ENCODE results near the gene CCDC60.

CCDC60 gene

DNA sequence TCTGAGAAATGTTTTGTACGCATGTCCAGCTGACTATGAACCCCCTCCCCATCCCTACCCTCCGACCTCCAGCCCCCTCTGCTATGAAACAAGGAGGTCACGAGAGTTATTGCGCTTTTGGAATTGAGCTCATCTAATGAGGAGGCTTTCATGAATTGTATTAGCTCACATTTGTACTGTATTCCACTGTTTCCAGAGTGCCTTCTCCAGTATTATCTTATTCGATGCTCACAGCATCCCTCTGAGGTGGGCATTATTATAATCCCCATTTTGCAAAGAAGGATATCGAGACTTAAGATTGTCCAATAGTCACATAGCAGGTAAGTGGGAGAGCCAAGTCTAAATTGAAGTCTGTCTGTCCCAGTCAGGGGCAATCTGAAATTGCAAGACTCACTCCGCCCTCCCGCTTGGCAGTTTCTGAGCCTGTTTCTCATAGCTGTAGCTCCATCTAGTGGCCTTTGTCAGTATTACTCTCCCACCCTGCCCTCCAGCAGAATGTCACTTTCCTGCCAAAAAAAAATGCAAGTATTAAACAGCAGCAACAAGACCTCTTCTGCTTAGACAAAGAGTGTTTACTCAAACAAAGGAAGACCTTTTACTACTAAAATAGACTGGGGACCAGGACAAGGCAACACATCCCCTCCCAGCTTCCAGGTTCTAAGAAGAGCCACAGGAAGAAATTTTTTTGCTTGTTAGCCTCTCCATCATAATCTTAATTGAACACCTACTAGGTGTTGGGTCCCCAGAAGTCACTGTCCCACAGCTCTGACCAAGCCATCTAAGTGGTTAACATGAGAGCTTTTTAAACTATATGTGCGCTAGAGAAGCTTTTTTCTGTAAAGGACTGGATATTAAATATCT lies 210.5 kb downstream of the CCDC60 start:
- no peaks in the 10 kb centered on the region for H3K36me3 ChIP-seq (replicated peaks; ENCODE audit: low read depth, low read length)
- no peaks in the 10 kb centered on the region; the same call in 1 of the 2 replicates for H3K27me3 ChIP-seq (ENCODE audit: low read depth, low read length)
- H3K4me3 ChIP-seq (ENCODE audit: low read length) = no peak overlapping the region
- no peak overlapping the region for H3K4me2 ChIP-seq (ENCODE audit: low read length)
- no peak overlapping the region for H2AFZ ChIP-seq (ENCODE audit: low read depth, low read length)
- no peaks in the 10 kb centered on the region for H3K9me3 ChIP-seq (ENCODE audit: insufficient read depth, low read length)
- H3K4me1 ChIP-seq (ENCODE audit: low read length) = no peaks in the 10 kb centered on the region
- H3K79me2 ChIP-seq (ENCODE audit: low read length) = no peaks in the 10 kb centered on the region
- no peak overlapping the region for H3K27ac ChIP-seq (ENCODE audit: low read length)
- H4K20me1 ChIP-seq (ENCODE audit: insufficient read depth, low read length) = no peaks in the 10 kb centered on the region
- no peak for TF ChIP-seq EZH2phosphoT487 (IDR thresholded peaks at IDR 0.05; ENCODE audit: low read depth)
- TF ChIP-seq, protein P1, sequence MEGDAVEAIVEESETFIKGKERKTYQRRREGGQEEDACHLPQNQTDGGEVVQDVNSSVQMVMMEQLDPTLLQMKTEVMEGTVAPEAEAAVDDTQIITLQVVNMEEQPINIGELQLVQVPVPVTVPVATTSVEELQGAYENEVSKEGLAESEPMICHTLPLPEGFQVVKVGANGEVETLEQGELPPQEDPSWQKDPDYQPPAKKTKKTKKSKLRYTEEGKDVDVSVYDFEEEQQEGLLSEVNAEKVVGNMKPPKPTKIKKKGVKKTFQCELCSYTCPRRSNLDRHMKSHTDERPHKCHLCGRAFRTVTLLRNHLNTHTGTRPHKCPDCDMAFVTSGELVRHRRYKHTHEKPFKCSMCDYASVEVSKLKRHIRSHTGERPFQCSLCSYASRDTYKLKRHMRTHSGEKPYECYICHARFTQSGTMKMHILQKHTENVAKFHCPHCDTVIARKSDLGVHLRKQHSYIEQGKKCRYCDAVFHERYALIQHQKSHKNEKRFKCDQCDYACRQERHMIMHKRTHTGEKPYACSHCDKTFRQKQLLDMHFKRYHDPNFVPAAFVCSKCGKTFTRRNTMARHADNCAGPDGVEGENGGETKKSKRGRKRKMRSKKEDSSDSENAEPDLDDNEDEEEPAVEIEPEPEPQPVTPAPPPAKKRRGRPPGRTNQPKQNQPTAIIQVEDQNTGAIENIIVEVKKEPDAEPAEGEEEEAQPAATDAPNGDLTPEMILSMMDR (IDR thresholded peaks at IDR 0.05; ENCODE audit: low read depth, low read length) = peak; percentile 80
- no peak overlapping the region for H3K9ac ChIP-seq (ENCODE audit: low read length)

- no peak overlapping the region for H3K4me2 ChIP-seq (ENCODE audit: low read length)
- no peaks in the 10 kb centered on the region for H3K9me3 ChIP-seq (ENCODE audit: insufficient read depth, low read length)
- TF ChIP-seq, protein P1 (IDR thresholded peaks at IDR 0.05; ENCODE audit: low read depth, low read length) = no peak
- TF ChIP-seq EZH2phosphoT487 (IDR thresholded peaks at IDR 0.05; ENCODE audit: low read depth) = no peak
- no peak overlapping the region for H3K27ac ChIP-seq (ENCODE audit: low read length)
- no peaks in the 10 kb centered on the region for H3K36me3 ChIP-seq (replicated peaks; ENCODE audit: low read depth, low read length)
- peaks cover 4% of the 10 kb centered on the region for H3K27me3 ChIP-seq (ENCODE audit: low read depth, low read length)
- no peak overlapping the region for H3K9ac ChIP-seq (ENCODE audit: low read length)
- H3K4me1 ChIP-seq (ENCODE audit: low read length) = no peaks in the 10 kb centered on the region
- H4K20me1 ChIP-seq (ENCODE audit: insufficient read depth, low read length) = no peaks in the 10 kb centered on the region
- H2AFZ ChIP-seq (ENCODE audit: low read depth, low read length) = no peak overlapping the region
- H3K4me3 ChIP-seq (ENCODE audit: low read length) = no peak overlapping the region
- no peaks in the 10 kb centered on the region for H3K79me2 ChIP-seq (ENCODE audit: low read length)
These were observed 211.8 kb downstream of the CCDC60 start for GRCh38 chr12:119546340-119546739.

GRCh38 chr12:119547001-119547400 lies 212.5 kb downstream of the CCDC60 start:
- H3K4me2 ChIP-seq (ENCODE audit: low read length) = no peak overlapping the region
- no peaks in the 10 kb centered on the region for H3K4me1 ChIP-seq (ENCODE audit: low read length)
- H3K79me2 ChIP-seq (ENCODE audit: low read length) = no peaks in the 10 kb centered on the region
- H4K20me1 ChIP-seq (ENCODE audit: insufficient read depth, low read length) = no peaks in the 10 kb centered on the region
- H3K9me3 ChIP-seq (ENCODE audit: insufficient read depth, low read length) = no peaks in the 10 kb centered on the region
- H3K36me3 ChIP-seq (replicated peaks; ENCODE audit: low read depth, low read length) = no peaks in the 10 kb centered on the region
- no peak overlapping the region for H3K27ac ChIP-seq (ENCODE audit: low read length)
- TF ChIP-seq, protein P1 (IDR thresholded peaks at IDR 0.05; ENCODE audit: low read depth, low read length) = no peak
- TF ChIP-seq EZH2phosphoT487 (IDR thresholded peaks at IDR 0.05; ENCODE audit: low read depth) = no peak
- H3K4me3 ChIP-seq (ENCODE audit: low read length) = no peak overlapping the region
- no peak overlapping the region for H2AFZ ChIP-seq (ENCODE audit: low read depth, low read length)
- no peak overlapping the region for H3K9ac ChIP-seq (ENCODE audit: low read length)
- peaks cover 11% of the 10 kb centered on the region for H3K27me3 ChIP-seq (ENCODE audit: low read depth, low read length)

DNA sequence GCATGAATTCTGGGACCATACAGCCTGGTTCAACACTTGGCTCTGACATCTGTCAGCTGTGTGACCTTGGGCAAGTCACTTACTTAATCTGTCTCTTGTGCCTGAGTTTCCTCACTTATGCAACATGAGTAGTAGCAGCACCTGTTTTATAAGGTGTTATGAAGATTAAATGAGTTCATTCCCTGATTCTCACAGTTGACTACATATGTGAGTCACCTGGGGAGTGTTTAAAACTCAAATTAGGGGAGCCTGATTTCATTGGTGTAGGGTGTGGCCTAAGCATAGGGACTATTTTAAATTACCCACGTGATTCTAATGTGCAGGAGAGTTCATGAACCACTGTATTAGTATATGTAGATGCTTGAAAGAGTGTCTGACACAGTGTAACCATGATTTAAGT lies 222.3 kb downstream of the CCDC60 start:
- TF ChIP-seq, protein P1 (IDR thresholded peaks at IDR 0.05; ENCODE audit: low read depth, low read length) = no peak
- TF ChIP-seq EZH2phosphoT487 (IDR thresholded peaks at IDR 0.05; ENCODE audit: low read depth) = no peak
- Histone ChIP-seq H3K27ac (ENCODE audit: low read length) (no peak overlapping the region), H3K4me1 (ENCODE audit: low read length) (no peaks in the 10 kb centered on the region), H4K20me1 (ENCODE audit: insufficient read depth, low read length) (no peaks in the 10 kb centered on the region), H3K36me3 (replicated peaks; ENCODE audit: low read depth, low read length) (no peaks in the 10 kb centered on the region), H3K9me3 (ENCODE audit: insufficient read depth, low read length) (no peaks in the 10 kb centered on the region), H3K27me3 (ENCODE audit: low read depth, low read length) (peaks cover 9% of the 10 kb centered on the region), H3K9ac (ENCODE audit: low read length) (no peak overlapping the region), H3K79me2 (ENCODE audit: low read length) (no peaks in the 10 kb centered on the region), H3K4me2 (ENCODE audit: low read length) (no peak overlapping the region), H2AFZ (ENCODE audit: low read depth, low read length) (no peak overlapping the region), H3K4me3 (ENCODE audit: low read length) (no peak overlapping the region)
